ENCODE measurements around the gene MUC5B.

MUC5B gene

DNA sequence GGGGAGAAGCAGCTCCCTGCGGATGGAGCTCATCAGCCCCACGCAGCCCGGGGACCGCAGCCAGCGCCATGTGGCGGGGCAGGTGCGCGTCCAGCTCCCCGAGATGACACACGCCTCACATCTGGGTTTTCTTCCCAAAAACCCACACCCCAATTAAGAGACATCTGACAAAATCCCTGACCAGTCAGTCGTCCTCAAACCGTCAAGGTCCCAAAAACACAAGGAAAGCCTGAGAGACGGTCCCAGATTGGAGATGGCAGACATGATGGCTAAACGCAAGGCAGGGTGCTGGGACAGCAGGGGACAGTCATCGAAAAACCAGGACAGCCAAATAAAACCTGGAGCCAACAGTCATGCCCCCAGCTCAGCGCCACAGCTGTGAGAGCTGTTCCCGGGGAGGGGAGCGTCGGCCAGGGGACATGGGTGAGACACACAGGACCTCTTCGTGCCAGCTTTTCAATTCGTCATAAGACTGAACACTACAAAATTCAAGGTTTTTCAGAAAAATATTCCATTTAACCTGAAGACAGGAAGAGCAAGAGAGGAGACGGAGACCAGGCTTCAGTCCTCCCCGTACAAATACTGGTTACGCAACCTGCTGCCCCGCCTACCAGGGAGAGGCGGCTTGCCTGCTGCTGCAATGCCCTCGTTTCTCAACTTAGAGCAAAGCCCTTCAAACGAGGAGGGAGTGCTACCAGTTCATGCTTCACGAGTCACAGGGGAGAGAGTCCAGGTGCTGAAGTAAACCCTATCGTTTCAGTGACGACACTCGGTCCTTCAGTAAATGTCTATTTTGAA lies 76.0 kb downstream of the MUC5B start:
- DNase-seq (ENCODE audit: insufficient read length), result no peak
- TF ChIP-seq POLR2AphosphoS5 (IDR thresholded peaks at IDR 0.05; ENCODE audit: low read depth, low read length), result no peak
- no peak for TF ChIP-seq POLR2A (IDR thresholded peaks at IDR 0.05; ENCODE audit: low read depth, low read length)
- no peak for TF ChIP-seq TAF1 (IDR thresholded peaks at IDR 0.05; ENCODE audit: borderline replicate concordance, low read depth, low read length)
- FAIRE-seq, result no peak

DNA sequence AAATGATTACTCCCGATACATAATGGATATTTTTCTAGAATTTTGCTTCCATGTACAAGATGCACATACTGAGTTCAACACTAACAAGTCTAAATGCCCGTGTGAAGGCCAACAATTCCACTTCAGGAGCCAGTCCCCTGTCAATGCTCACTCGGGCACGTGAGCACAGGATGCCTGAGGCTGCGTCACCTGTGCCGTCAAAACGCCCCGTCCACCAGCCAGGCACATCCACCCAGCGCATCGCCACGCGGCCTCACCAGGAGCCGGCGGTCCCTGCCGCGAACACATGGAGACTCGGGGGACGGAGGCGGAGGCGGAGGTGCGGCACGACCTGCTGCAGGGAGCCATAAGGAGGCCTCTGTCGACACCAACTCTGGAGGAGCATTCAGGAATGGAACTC lies 76.8 kb downstream of the MUC5B start:
- no peak for TF ChIP-seq TAF1 (IDR thresholded peaks at IDR 0.05; ENCODE audit: borderline replicate concordance, low read depth, low read length)
- no peak for TF ChIP-seq POLR2AphosphoS5 (IDR thresholded peaks at IDR 0.05; ENCODE audit: low read depth, low read length)
- no peak for TF ChIP-seq POLR2A (IDR thresholded peaks at IDR 0.05; ENCODE audit: low read depth, low read length)
- FAIRE-seq, result no peak
- no peak for DNase-seq (ENCODE audit: insufficient read length)

DNA sequence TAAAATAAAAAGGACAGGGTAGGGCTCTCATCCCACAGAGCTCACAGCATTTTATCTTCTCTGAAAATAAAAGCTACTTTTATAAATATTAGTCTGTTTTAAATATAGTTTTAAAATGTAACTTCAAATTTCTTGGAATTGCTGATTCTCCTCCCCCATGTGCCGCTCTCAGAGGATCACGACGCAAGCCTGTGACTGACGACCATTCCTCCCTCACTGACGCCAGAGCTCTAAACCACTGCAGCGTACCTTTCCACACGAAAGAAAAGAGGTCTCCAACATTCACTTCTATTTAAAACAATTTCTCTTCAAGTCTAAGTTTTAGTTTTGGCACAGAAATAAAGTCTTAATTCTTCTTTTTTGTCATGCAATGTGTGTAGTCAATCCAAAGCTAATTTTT lies 77.3 kb downstream of the MUC5B start:
- no peak for DNase-seq (ENCODE audit: insufficient read length)
- no peak for FAIRE-seq
- TF ChIP-seq POLR2A (IDR thresholded peaks at IDR 0.05; ENCODE audit: low read depth, low read length), result no peak
- TF ChIP-seq POLR2AphosphoS5 (IDR thresholded peaks at IDR 0.05; ENCODE audit: low read depth, low read length), result no peak
- no peak for TF ChIP-seq TAF1 (IDR thresholded peaks at IDR 0.05; ENCODE audit: borderline replicate concordance, low read depth, low read length)

DNA sequence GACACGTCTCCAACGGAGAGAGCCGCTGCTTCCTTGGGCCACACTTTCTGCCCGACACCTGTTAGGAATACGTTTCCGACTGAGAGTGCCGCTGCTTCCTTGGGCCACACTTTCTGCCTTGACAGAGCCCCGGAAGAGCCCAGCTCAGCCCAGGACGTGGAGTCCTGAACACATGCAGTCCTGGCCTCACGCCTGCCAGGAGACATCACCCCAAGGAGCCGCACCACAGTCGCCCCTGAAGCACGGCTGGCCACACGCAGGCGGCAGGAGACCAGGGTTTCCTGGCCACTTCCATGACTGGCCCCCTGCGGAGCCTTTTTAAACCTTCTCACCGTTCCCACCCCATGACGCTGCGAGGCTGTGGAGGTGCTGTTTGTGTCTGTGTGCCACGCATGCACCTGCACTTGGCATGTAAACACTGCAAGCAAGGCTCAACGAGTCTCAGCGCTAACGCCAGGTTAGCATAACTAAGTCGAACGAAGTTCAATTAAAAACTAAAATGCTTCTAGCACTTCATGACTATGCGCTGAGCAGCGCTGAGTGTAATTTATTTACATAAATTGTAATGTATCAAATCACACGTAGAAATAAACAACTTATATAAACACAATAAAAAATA lies 77.8 kb downstream of the MUC5B start:
- no peak for DNase-seq (ENCODE audit: insufficient read length)
- no peak for TF ChIP-seq POLR2A (IDR thresholded peaks at IDR 0.05; ENCODE audit: low read depth, low read length)
- TF ChIP-seq TAF1 (IDR thresholded peaks at IDR 0.05; ENCODE audit: borderline replicate concordance, low read depth, low read length), result no peak
- TF ChIP-seq POLR2AphosphoS5 (IDR thresholded peaks at IDR 0.05; ENCODE audit: low read depth, low read length), result no peak
- FAIRE-seq, result no peak

DNA sequence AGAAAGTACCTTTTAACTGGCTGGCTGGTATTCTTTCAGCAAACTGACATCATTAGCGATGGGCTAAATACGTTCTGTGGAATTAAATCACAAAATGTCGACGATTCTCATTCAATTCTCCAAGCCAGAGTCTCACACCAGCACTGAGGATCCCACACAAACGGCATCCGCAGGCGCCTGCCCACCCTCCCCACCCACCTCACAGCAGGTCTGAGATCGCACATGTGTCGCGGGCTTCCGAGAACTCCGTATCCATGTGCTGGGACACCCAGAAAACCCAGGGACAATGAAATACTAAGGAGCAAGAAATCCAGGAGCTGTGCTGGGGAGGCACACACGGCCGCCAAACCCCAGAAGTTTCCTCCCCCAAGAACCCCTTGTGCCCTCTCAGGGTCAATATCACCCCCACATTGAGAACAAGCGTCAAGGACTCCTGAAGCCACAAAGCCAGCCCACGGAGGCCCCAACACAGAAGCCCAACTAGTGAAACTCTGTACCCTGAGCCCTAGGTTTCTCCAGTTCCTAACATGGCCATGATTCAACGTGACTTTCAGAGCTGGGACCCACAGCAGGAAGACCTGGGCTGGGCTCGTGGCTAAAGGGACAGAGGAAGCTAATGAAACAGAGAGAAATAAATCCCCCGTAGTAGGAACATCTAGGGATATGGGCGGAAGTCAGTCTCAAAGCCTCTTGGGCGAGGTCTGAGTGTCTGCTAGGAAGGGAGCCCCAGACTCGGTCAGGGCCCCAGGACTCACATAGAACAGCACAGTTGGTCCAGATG lies 78.5 kb downstream of the MUC5B start:
- no peak for TF ChIP-seq POLR2AphosphoS5 (IDR thresholded peaks at IDR 0.05; ENCODE audit: low read depth, low read length)
- TF ChIP-seq TAF1 (IDR thresholded peaks at IDR 0.05; ENCODE audit: borderline replicate concordance, low read depth, low read length), result no peak
- TF ChIP-seq POLR2A (IDR thresholded peaks at IDR 0.05; ENCODE audit: low read depth, low read length), result no peak
- FAIRE-seq (no peak), DNase-seq (ENCODE audit: insufficient read length) (peak; percentile 2)

DNA sequence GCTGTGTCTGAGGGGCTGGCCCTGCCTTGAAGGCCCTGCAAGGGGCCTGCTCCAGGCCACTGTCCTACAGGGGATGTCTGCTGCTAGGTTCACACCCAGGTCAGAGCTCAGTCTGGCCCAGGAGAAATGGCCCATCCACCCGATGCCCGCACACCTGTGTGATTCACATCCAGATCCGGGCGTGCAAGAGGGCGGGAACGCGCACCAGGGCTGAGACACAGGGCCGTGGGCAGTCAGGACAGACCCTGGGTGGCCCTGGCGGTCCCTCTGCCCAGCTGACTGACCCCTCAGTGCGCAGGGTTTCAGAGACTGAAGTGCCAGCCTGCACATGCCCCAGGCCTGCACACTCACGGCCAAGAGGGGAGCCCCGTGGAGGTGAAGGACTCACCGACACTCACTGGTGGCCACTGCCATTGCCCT lies 79.2 kb downstream of the MUC5B start:
- DNase-seq (ENCODE audit: insufficient read length) (peak; percentile 2), FAIRE-seq (no peak)
- TF ChIP-seq TAF1 (IDR thresholded peaks at IDR 0.05; ENCODE audit: borderline replicate concordance, low read depth, low read length) (no peak), POLR2A (IDR thresholded peaks at IDR 0.05; ENCODE audit: low read depth, low read length) (no peak), POLR2AphosphoS5 (IDR thresholded peaks at IDR 0.05; ENCODE audit: low read depth, low read length) (no peak)

DNA sequence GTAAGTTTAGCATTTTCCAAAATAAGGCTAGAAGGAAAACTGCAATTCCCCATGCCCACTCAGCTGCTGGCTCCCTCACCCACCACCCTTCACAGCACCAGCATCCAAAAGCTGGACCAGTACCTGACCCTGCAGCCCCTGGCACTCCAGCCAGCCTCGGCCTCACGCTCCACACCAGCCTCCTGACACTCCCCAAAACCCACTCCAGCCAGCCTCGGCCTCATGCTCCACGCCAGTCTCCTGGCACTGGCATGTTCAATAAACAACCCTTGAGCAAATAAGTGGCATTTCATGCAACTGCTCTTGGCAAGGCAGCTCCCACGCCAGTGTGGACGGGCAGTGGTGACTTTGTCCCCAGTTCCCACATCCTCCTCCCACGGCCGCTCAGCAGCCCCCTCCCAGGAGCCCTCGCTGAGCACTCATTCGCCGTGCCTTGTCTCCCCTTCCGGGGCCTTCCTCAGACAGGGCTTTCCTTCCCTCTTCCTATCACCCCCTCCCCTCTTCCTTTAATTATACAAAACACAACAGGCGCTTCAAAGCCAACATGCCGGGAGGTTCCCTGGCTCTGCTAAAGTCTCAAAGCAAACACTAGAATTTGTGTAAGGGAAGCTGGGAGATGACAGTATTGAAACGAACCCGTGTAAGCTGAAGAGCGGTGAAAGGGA lies 79.7 kb downstream of the MUC5B start:
- no peak for DNase-seq (ENCODE audit: insufficient read length)

DNA sequence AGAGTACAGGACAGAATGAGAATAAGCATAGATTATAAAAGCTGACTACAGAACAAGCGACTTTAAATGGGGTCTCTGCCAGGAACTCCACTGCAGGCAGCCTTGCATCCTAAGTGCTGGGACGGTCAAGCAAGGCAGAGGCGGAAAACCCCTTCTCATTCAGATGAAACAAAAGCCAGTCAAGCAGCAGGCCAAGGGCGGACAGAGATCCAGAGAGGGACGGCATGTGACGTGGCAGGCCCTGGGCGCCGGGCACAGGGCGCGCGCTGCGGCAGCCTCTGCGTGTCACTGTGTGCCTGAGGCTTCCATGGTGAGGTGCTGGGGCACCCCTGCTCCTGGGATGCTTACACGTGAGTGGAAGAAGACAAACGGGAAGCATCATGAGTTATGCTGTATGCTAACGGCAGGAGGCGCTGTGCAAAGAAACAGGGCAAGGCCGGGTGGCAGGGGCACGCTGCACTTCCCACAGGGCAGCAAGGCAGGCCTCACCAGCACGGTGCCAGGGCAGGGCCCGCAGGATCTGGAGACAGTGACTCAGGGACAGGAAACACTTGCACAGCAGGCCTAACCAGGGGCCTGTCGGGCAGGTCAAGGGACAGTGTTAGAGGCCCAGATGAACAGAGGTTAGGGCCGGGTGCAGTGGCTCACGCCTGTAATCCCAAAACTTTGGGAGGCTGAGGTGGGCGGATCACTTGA lies 80.4 kb downstream of the MUC5B start:
- FAIRE-seq, result no peak
- peak; percentile 11 for DNase-seq (ENCODE audit: insufficient read length)
- TF ChIP-seq POLR2A (IDR thresholded peaks at IDR 0.05; ENCODE audit: low read depth, low read length) (no peak), TAF1 (IDR thresholded peaks at IDR 0.05; ENCODE audit: borderline replicate concordance, low read depth, low read length) (no peak), POLR2AphosphoS5 (IDR thresholded peaks at IDR 0.05; ENCODE audit: low read depth, low read length) (no peak)

More for the DNA sequence above, 79.7 kb downstream of the MUC5B start:
- FAIRE-seq, result no peak
- TF ChIP-seq TAF1 (IDR thresholded peaks at IDR 0.05; ENCODE audit: borderline replicate concordance, low read depth, low read length) (no peak), POLR2A (IDR thresholded peaks at IDR 0.05; ENCODE audit: low read depth, low read length) (no peak), POLR2AphosphoS5 (IDR thresholded peaks at IDR 0.05; ENCODE audit: low read depth, low read length) (no peak)

DNA sequence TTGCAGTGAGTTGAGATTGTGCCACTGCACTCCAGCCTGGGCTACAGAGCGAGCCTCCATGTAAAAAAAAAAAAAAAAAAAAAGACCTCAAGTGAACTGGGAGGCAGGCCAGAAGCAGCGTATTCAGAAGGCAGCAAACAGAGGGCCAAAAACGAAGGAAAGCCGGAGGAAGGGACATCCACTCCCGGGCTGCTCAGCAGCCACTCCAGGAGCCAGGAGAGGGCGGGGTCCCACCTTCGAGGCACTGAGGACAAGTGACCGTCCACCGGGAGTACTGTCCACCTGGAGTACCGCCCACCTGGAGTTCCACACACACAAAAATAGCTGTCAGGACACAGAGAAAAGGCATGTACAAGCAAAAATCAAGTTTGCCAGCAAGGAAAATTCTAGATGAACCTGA lies 81.1 kb downstream of the MUC5B start:
- FAIRE-seq (no peak), DNase-seq (ENCODE audit: insufficient read length) (peak; percentile 2)
- no peak for TF ChIP-seq TAF1 (IDR thresholded peaks at IDR 0.05; ENCODE audit: borderline replicate concordance, low read depth, low read length)
- TF ChIP-seq POLR2AphosphoS5 (IDR thresholded peaks at IDR 0.05; ENCODE audit: low read depth, low read length), result no peak
- TF ChIP-seq POLR2A (IDR thresholded peaks at IDR 0.05; ENCODE audit: low read depth, low read length), result no peak

DNA sequence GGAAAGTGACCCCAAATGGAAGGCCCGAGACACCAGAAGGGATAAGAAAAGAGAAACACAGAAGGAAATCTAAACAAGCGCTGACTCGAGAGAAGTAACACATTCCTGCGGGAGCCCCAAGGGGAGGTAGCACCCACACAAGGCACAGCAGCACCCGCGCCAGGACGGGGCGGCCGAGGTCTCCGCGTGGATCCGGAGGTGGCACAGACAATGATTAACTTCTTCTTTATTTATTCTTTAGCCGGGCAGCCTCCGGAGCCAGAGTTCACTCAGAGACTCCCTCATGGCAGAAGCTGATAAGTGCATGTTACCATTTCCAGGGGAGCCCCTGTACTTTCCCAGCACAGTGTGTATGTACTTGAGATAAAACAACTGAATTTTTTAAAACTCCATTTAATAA lies 81.5 kb downstream of the MUC5B start:
- DNase-seq (ENCODE audit: insufficient read length), result no peak
- TF ChIP-seq TAF1 (IDR thresholded peaks at IDR 0.05; ENCODE audit: borderline replicate concordance, low read depth, low read length), result no peak
- no peak for TF ChIP-seq POLR2AphosphoS5 (IDR thresholded peaks at IDR 0.05; ENCODE audit: low read depth, low read length)
- no peak for TF ChIP-seq POLR2A (IDR thresholded peaks at IDR 0.05; ENCODE audit: low read depth, low read length)
- FAIRE-seq, result no peak
